Measurements from ENCODE around the gene MON2. TPM values are rescaled to one million over a fixed set of nuclear protein-coding genes. Genes with fewer than 3 reads are reported as not detected.
"Not testable (repeated sequence)": the region's sequence is repeated elsewhere in the genome, so short reads cannot be mapped to it uniquely, and the experiment has no call there.

MON2 gene
- total RNA-seq, 6 experiments from 2014 or later = 29.6 to 44.1 (median 38.8) TPM

DNA sequence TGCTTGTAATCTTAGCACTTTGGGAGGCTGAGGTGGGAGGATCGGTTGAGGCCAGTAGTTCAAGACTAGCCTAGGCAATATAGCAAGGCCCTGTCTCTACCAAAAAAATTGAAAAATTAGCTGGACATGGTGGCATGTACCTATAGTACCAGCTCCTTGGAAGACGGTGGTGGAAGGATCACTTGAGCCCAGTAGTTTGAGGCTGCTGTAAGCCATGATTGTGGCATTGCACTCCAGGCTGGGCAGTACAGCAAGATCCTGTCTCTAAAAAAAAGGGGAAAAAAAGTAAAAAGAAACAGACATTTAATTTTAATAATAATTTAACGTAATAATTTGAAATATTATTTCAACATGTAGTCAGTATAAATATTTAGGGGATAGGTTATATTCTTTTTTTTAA, 16.1 kb downstream of the MON2 start:
- no peak for TF ChIP-seq CTCF (IDR thresholded peaks at IDR 0.05)
- DNase-seq = no peak
- no peak overlapping the region for H3K27ac Mint-ChIP-seq

GRCh38 chr12:62484233-62484632, 17.6 kb downstream of the MON2 start:
- Mint-ChIP-seq H3K27ac (peak overlapping the region; percentile 57), H3K36me3 (ENCODE audit: low read depth) (peaks cover 12% of the 10 kb centered on the region), H3K27me3 (ENCODE audit: insufficient read depth) (no peaks in the 10 kb centered on the region), H3K9me3 (no peaks in the 10 kb centered on the region), H3K4me3 (no peak overlapping the region; the same call in 1 of the 2 replicates), H3K4me1 (ENCODE audit: low read depth) (peaks cover 16% of the 10 kb centered on the region)
- TF ChIP-seq CTCF (IDR thresholded peaks at IDR 0.05) = no peak
- no peak for DNase-seq

More for the DNA sequence above, 16.1 kb downstream of the MON2 start:
- H3K4me1 Mint-ChIP-seq (ENCODE audit: low read depth) = peaks cover 16% of the 10 kb centered on the region
- no peaks in the 10 kb centered on the region for H3K9me3 Mint-ChIP-seq
- no peaks in the 10 kb centered on the region for H3K27me3 Mint-ChIP-seq (ENCODE audit: insufficient read depth)
- H3K4me3 Mint-ChIP-seq = no peak overlapping the region
- peaks cover 12% of the 10 kb centered on the region for H3K36me3 Mint-ChIP-seq (ENCODE audit: low read depth)

GRCh38 chr12:62505786-62506185, 39.2 kb downstream of the MON2 start:
- H3K36me3 Mint-ChIP-seq (ENCODE audit: low read depth) = peaks cover 52% of the 10 kb centered on the region
- H3K4me3 Mint-ChIP-seq = no peak overlapping the region
- no peak for DNase-seq
- no peaks in the 10 kb centered on the region for H3K9me3 Mint-ChIP-seq
- H3K4me1 Mint-ChIP-seq (ENCODE audit: low read depth) = no peaks in the 10 kb centered on the region
- H3K27ac Mint-ChIP-seq = no peak overlapping the region
- no peak for TF ChIP-seq CTCF (IDR thresholded peaks at IDR 0.05)
- no peaks in the 10 kb centered on the region; the same call in 1 of the 2 replicates for H3K27me3 Mint-ChIP-seq (ENCODE audit: insufficient read depth)

GRCh38 chr12:62512901-62513300, 46.3 kb downstream of the MON2 start:
- TF ChIP-seq CTCF (IDR thresholded peaks at IDR 0.05) = no peak
- DNase-seq = no peak
- Mint-ChIP-seq H3K36me3 (ENCODE audit: low read depth) (peaks cover 71% of the 10 kb centered on the region), H3K27me3 (ENCODE audit: insufficient read depth) (no peaks in the 10 kb centered on the region; the same call in 1 of the 2 replicates), H3K27ac (no peak overlapping the region), H3K9me3 (peaks cover 22% of the 10 kb centered on the region), H3K4me1 (ENCODE audit: low read depth) (no peaks in the 10 kb centered on the region), H3K4me3 (no peak overlapping the region)

DNA sequence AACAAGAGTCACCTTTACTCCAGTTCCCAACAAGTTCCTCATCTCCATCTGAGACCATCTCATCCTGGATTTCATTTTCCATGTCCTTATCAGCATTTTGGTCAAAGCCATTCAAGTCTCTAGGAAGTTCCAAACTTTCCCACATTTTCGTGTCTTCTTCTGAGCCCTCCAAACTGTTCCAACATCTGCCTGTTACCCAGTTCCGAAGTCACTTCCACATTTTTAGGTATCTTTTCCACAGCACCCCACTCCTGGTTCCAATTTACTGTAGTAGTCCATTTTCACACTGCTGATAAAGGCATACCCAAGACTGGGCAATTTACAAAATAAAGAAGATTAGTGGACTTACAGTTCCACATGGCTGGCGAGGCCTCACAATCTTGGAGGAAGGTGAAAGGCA, 47.5 kb downstream of the MON2 start:
- DNase-seq; H3K27me3 Mint-ChIP-seq (ENCODE audit: insufficient read depth); H3K4me1 Mint-ChIP-seq (ENCODE audit: low read depth); H3K27ac Mint-ChIP-seq; H3K4me3 Mint-ChIP-seq: not testable (repeated sequence)
- Mint-ChIP-seq H3K9me3 (peaks cover 22% of the 10 kb centered on the region), H3K36me3 (ENCODE audit: low read depth) (peaks cover 69% of the 10 kb centered on the region)

GRCh38 chr12:62516927-62517326, 50.3 kb downstream of the MON2 start:
- TF ChIP-seq CTCF (IDR thresholded peaks at IDR 0.05) = no peak
- no peak overlapping the region for H3K4me3 Mint-ChIP-seq
- 0 out of 2 replicates have a peak, but pooled peaks cover 2% of the 10 kb centered on the region for H3K27me3 Mint-ChIP-seq (ENCODE audit: insufficient read depth)
- H3K36me3 Mint-ChIP-seq (ENCODE audit: low read depth) = peaks cover 46% of the 10 kb centered on the region
- H3K9me3 Mint-ChIP-seq = peaks cover 16% of the 10 kb centered on the region
- no peak for DNase-seq
- no peak overlapping the region for H3K27ac Mint-ChIP-seq
- H3K4me1 Mint-ChIP-seq (ENCODE audit: low read depth) = no peaks in the 10 kb centered on the region
